Bronchial epithelial cell (primary cell): ENCODE measurements around the gene HOXC11. TPM values are rescaled to one million over a fixed set of nuclear protein-coding genes. Genes with fewer than 3 reads are reported as not detected.

Experiments
- DNase-seq: peaks from one replicate; pipeline ENCODE4 v3.0.0-alpha.2; 2010; ENCODE audit warnings: low read depth
- FAIRE-seq: peaks from 2 replicates; lab custom pipeline; 2011; peaks lifted over from hg19 to GRCh38; lab: Jason Lieb, UNC
- H3K27me3 ChIP-seq: 2 replicates; pipeline ENCODE4 v1.5.1; 2011; ENCODE audit warnings: low read length; ENCODE audit not compliant: control insufficient read depth, insufficient read depth
- H3K36me3 ChIP-seq: 2 replicates; pipeline ENCODE4 v1.5.1; 2011; ENCODE audit warnings: low read length; ENCODE audit not compliant: control insufficient read depth, insufficient read depth
- H3K4me3 ChIP-seq: 2 replicates; pipeline ENCODE4 v1.5.1; 2011; ENCODE audit warnings: mild to moderate bottlenecking, low read depth, low read length, control low read depth
- CTCF ChIP-seq: IDR thresholded peaks from 2 replicates; pipeline ENCODE4 v1.5.1; 2011; ENCODE audit warnings: mild to moderate bottlenecking, moderate library complexity, low read length, control low read depth, inconsistent platforms; ENCODE audit not compliant: insufficient read depth, severe bottlenecking
- total RNA-seq: library from RNA; depleted of rRNA; stranded (reverse); fragments of >200 nt; gene quantifications from 2 replicates; pipeline ENCODE4 v1.2.1, GENCODE V29; 2014

The HOXC11 gene
- total RNA-seq, 1 donor from 2014 or later: not detected

GRCh38 chr12:53955776-53956250 lies 17.1 kb upstream of the HOXC11 start:
- H3K4me3 ChIP-seq: no peak overlapping the region

GRCh38 chr12:53956251-53956887 lies 16.6 kb upstream of the HOXC11 start:
- FAIRE-seq (no peak), DNase-seq (no peak)
- H3K4me3 ChIP-seq: no peak overlapping the region
- TF ChIP-seq CTCF: no peak
- H3K27me3 ChIP-seq: peaks cover 82% of the 10 kb centered on the region
- H3K36me3 ChIP-seq: no peaks in the 10 kb centered on the region

More at GRCh38 chr12:53955776-53956250, 17.1 kb upstream of the HOXC11 start:
- FAIRE-seq: no peak
- H3K27me3 ChIP-seq: peaks cover 86% of the 10 kb centered on the region
- H3K36me3 ChIP-seq: no peaks in the 10 kb centered on the region
- no peak for TF ChIP-seq CTCF
- DNase-seq: no peak

- Histone ChIP-seq H3K36me3 (no peaks in the 10 kb centered on the region), H3K27me3 (peaks cover 81% of the 10 kb centered on the region), H3K4me3 (no peak overlapping the region)
- DNase-seq (no peak), FAIRE-seq (no peak)
- TF ChIP-seq CTCF: no peak
Observed at GRCh38 chr12:53956914-53957536, 15.9 kb upstream of the HOXC11 start.

GRCh38 chr12:53958128-53958527 lies 14.8 kb upstream of the HOXC11 start:
- no peak for FAIRE-seq

GRCh38 chr12:53959314-53959713 lies 13.6 kb upstream of the HOXC11 start:
- Histone ChIP-seq H3K4me3 (no peak overlapping the region), H3K27me3 (peaks cover 77% of the 10 kb centered on the region), H3K36me3 (no peaks in the 10 kb centered on the region)
- FAIRE-seq (no peak), DNase-seq (no peak)
- no peak for TF ChIP-seq CTCF

More at GRCh38 chr12:53958128-53958527, 14.8 kb upstream of the HOXC11 start:
- Histone ChIP-seq H3K27me3 (peaks cover 77% of the 10 kb centered on the region), H3K4me3 (no peak overlapping the region), H3K36me3 (no peaks in the 10 kb centered on the region)
- TF ChIP-seq CTCF: no peak
- no peak for DNase-seq
